A673 (cell line): ENCODE measurements around the gene MPPED2. TPM values are rescaled to one million over a fixed set of nuclear protein-coding genes. Genes with fewer than 3 reads are reported as not detected.

Source experiments
- BruUV-seq: library from RNA; stranded (reverse); fragments of 400-500 nt; replicated peaks from 2 replicates; lab custom pipeline; 2021; lab: Mats Ljungman, UMichigan
- CTCF ChIA-PET: fragments of 300-600 bp; sonication (Branson Sonifier 250); formaldehyde crosslinking; loops from one replicate; lab custom pipeline; 2022; ENCODE audit warnings: antibody characterized with exemption; lab: Charles Lee
- POLR2A ChIA-PET: fragments of 300-600 bp; sonication (Branson Sonifier 250); formaldehyde crosslinking; loops from one replicate; lab custom pipeline; 2022; ENCODE audit warnings: antibody characterized with exemption; ENCODE audit not compliant: low non-redundant PET; lab: Charles Lee
- DNase-seq: peaks from one replicate; pipeline ENCODE4 v3.0.0-alpha.2; 2015; ENCODE audit warnings: low spot score
- H3K27ac ChIP-seq: fragments of 200-600 bp; sonication (generic); 2 replicates; pipeline ENCODE4 v1.5.1; 2016; ENCODE audit warnings: mixed run types, low read depth, mild to moderate bottlenecking, mixed read lengths, antibody characterized with exemption, low read length; ENCODE audit not compliant: poor library complexity, severe bottlenecking
- H3K27me3 ChIP-seq: fragments of 200-600 bp; sonication (generic); replicated peaks from 2 replicates; pipeline ENCODE4 v1.6.1; 2017; ENCODE audit warnings: mixed run types, low read depth, mild to moderate bottlenecking, mixed read lengths, antibody characterized with exemption, low read length; ENCODE audit not compliant: insufficient read depth, poor library complexity
- H3K36me3 ChIP-seq: fragments of 200-600 bp; sonication (generic); 2 replicates; pipeline ENCODE4 v1.6.1; 2016; ENCODE audit warnings: mixed run types, mild to moderate bottlenecking, mixed read lengths, antibody characterized with exemption, low read length; ENCODE audit not compliant: insufficient read depth, poor library complexity, severe bottlenecking
- H3K4me1 ChIP-seq: fragments of 200-600 bp; sonication (generic); 2 replicates; pipeline ENCODE4 v1.6.1; 2017; ENCODE audit warnings: mixed run types, mild to moderate bottlenecking, mixed read lengths, antibody characterized with exemption, low read length; ENCODE audit not compliant: insufficient read depth, poor library complexity, severe bottlenecking
- H3K4me3 ChIP-seq: fragments of 200-600 bp; sonication (generic); 2 replicates; pipeline ENCODE4 v1.5.1; 2016; ENCODE audit warnings: low read depth, mixed run types, mild to moderate bottlenecking, mixed read lengths, low read length; ENCODE audit not compliant: poor library complexity, severe bottlenecking
- H3K9me3 ChIP-seq: fragments of 200-600 bp; sonication (generic); 2 replicates; pipeline ENCODE4 v1.6.1; 2016; ENCODE audit warnings: mixed run types, low read depth, mild to moderate bottlenecking, mixed read lengths, antibody characterized with exemption, low read length; ENCODE audit not compliant: poor library complexity, severe bottlenecking
- CTCF ChIP-seq: fragments of 300-800, 200-600 bp; sonication (generic); conservative IDR thresholded peaks from 2 replicates; pipeline ENCODE4 v1.5.1; 2017; ENCODE audit warnings: low read depth, mild to moderate bottlenecking, antibody characterized with exemption, low read length, moderate library complexity, mixed read lengths
- EZH2 ChIP-seq: fragments of 200-600 bp; sonication (generic); IDR thresholded peaks from 2 replicates; pipeline ENCODE4 v1.6.1; 2017; ENCODE audit warnings: borderline replicate concordance, low read depth, mild to moderate bottlenecking, mixed read lengths, antibody characterized with exemption, low read length; ENCODE audit not compliant: poor library complexity, severe bottlenecking
- intact Hi-C: fragments of 100-400 bp; cut with micrococcal nuclease; formaldehyde crosslinking; loops from one replicate; pipeline ENCODE4 v1.10.0; 2022; ENCODE audit not compliant: unreplicated experiment
- total RNA-seq: library from RNA; stranded (reverse); gene quantifications from 2 replicates; pipeline ENCODE4 v1.2.3, GENCODE V29; 2021

MPPED2 gene
- total RNA-seq, 1 experiment from 2014 or later: 2.0 TPM

- TF ChIP-seq CTCF: no peak
- TF ChIP-seq EZH2: peak; percentile 64
- intact Hi-C loops: loop anchor here (5.0 kb wide), 1 partner anchor 274 kb away; no protein-coding TSS in a partner anchor
- BruUV-seq: no TSS peak
- peaks cover 81% of the 10 kb centered on the region for H3K27me3 ChIP-seq
- ChIA-PET CTCF (no interaction called here), POLR2A (no interaction called here)
- no peaks in the 10 kb centered on the region for H3K9me3 ChIP-seq
- no peak for DNase-seq
- no peaks in the 10 kb centered on the region for H3K36me3 ChIP-seq
- H3K27ac ChIP-seq: no peak overlapping the region
- no peak overlapping the region for H3K4me3 ChIP-seq
- H3K4me1 ChIP-seq: peaks cover 19% of the 10 kb centered on the region
These were observed 2.5 kb downstream of the MPPED2 start for GRCh38 chr11:30583476-30584280.

- no TSS peak for BruUV-seq
- Histone ChIP-seq H3K9me3 (no peaks in the 10 kb centered on the region), H3K27me3 (peaks cover 72% of the 10 kb centered on the region), H3K4me3 (no peak overlapping the region), H3K4me1 (peaks cover 19% of the 10 kb centered on the region), H3K27ac (no peak overlapping the region), H3K36me3 (no peaks in the 10 kb centered on the region)
- DNase-seq: no peak
- intact Hi-C loops: loop anchor here (5.0 kb wide), 1 partner anchor 275 kb away; no protein-coding TSS in a partner anchor
- CTCF ChIA-PET: no interaction called here
- POLR2A ChIA-PET: no interaction called here
- TF ChIP-seq CTCF (no peak), EZH2 (no peak)
These were observed 3.4 kb downstream of the MPPED2 start for GRCh38 chr11:30582726-30583125.

GRCh38 chr11:30581675-30582074 lies 4.5 kb downstream of the MPPED2 start:
- no peak for DNase-seq
- BruUV-seq: no TSS peak
- intact Hi-C loops: loop anchor here (5.0 kb wide), 1 partner anchor 276 kb away; no protein-coding TSS in a partner anchor
- H3K9me3 ChIP-seq: no peaks in the 10 kb centered on the region
- H3K4me1 ChIP-seq: peaks cover 18% of the 10 kb centered on the region
- CTCF ChIA-PET: no interaction called here
- peaks cover 64% of the 10 kb centered on the region for H3K27me3 ChIP-seq
- no peak overlapping the region for H3K4me3 ChIP-seq
- POLR2A ChIA-PET: no interaction called here
- no peaks in the 10 kb centered on the region for H3K36me3 ChIP-seq
- no peak overlapping the region for H3K27ac ChIP-seq
- TF ChIP-seq CTCF (no peak), EZH2 (no peak)
